GM18508 (cell line): ENCODE data around the gene RDH5.

Experiments used
- ATAC-seq: cut with Tn5 transposase; IDR thresholded peaks from one replicate; pipeline ENCODE4 v1.9.1; 2021; ENCODE audit warnings: moderate number of reproducible peaks; ENCODE audit not compliant: insufficient read depth, unreplicated experiment

The RDH5 gene, protein sequence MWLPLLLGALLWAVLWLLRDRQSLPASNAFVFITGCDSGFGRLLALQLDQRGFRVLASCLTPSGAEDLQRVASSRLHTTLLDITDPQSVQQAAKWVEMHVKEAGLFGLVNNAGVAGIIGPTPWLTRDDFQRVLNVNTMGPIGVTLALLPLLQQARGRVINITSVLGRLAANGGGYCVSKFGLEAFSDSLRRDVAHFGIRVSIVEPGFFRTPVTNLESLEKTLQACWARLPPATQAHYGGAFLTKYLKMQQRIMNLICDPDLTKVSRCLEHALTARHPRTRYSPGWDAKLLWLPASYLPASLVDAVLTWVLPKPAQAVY

DNA sequence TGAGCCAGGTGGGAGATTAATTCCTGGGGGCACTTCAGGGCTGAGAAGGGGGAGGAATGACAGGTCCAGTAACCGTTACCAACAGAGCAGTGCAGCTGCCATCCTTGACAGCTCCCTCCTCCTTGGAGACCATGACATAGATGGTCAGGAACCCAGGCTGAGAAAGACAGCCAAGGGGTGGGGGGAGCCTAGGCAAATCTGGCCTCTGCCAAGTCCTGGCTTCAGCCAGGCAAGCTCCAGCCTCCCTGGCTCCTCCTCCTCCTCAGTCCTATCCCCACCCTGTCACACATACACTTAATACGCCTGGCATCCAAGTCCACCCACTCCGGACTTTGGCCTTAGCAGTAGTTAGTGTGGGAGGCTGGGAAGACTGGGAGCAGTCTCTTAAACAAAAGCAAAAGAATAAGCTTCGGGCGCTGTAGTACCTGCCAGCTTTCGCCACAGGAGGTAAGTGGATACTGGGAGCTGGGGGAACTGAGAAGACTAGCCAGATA lies at the start of gene RDH5:
Gene RDH5, plus strand, starts transcription at position 323 of the 494 bp plus-strand sequence. CDS start 792 bp downstream, outside the sequence.
- ATAC-seq = no peak

GRCh38 chr12:55671746-55672145 lies 48.4 kb upstream of the RDH5 start:
- no peak for ATAC-seq

DNA sequence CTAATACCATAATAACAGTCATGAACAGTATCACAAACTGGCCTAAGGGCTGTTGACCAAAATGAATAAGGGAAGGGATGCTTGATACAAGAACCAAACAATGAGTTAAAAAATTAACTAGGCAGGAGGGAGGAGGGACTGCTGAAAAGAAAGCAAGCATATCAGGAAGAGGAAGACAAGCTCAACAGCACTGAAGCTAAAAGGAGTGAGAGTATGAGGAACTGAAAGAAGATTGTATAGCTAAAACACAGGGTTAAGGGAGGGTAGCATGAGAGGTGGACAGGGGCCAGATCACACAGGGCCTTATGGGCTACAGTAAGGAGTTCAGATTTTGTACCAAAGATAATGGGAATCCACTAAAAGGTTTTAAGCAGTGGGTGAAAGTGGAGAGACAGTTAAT lies 46.6 kb upstream of the RDH5 start:
- peak; percentile 99 for ATAC-seq

GRCh38 chr12:55675666-55676065 lies 44.5 kb upstream of the RDH5 start:
- no peak for ATAC-seq

DNA sequence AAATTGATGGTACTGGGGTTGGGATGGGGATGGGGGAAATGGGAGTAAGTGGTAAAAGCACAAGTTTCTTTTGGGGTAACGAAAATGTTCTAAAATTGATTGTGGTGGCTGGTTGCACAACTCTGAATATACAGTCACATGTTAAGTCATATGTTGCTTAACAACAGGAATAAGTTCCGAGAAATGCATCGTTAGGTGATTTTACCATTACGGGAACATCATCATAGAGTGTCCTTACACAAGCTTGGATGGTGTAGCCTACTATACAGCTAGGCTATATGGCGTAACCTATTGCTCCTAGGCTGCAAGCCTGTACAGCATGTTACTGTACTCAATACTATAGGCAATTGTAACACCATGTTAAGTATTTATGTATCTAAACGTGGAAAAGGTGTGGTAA lies 43.5 kb upstream of the RDH5 start:
- ATAC-seq = no peak

GRCh38 chr12:55679691-55680090 lies 40.5 kb upstream of the RDH5 start:
- no peak for ATAC-seq

- ATAC-seq = no peak
Observed at GRCh38 chr12:55681142-55682077, 38.8 kb upstream of the RDH5 start.

- ATAC-seq = no peak
Observed at GRCh38 chr12:55682087-55682796, 38.0 kb upstream of the RDH5 start.

GRCh38 chr12:55683676-55684075 lies 36.5 kb upstream of the RDH5 start:
- ATAC-seq = no peak

DNA sequence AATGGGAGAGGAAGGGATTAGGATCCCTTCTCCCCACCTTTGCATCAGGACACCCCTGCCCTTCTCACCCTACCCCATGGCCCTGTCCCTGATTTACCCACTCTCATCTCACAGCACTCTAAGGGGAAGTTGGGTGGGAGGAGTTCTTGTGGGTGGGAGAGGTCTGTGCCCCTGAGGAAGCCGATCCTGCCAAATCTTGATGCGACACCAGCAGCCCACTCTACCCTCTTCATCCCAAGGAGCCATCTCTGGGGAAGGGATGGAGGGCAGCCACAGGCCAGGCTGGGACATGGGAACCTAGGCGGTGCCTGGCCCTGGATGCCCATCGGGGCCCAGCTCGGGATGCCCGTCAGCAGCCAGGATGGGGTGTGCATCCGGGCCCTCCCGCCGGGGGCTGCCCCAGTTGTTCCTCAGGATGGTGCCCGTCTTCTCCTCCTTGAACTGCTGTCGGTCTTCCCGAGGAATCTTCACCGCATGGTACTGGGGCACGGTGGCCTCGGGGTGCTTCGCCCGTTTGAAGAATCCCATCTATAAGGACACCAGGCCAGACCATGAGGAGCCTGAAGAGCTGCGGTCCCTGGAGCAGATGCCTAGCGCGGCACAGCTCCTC lies 35.3 kb upstream of the RDH5 start:
- ATAC-seq = no peak

GRCh38 chr12:55685671-55686070 lies 34.5 kb upstream of the RDH5 start:
- no peak for ATAC-seq

DNA sequence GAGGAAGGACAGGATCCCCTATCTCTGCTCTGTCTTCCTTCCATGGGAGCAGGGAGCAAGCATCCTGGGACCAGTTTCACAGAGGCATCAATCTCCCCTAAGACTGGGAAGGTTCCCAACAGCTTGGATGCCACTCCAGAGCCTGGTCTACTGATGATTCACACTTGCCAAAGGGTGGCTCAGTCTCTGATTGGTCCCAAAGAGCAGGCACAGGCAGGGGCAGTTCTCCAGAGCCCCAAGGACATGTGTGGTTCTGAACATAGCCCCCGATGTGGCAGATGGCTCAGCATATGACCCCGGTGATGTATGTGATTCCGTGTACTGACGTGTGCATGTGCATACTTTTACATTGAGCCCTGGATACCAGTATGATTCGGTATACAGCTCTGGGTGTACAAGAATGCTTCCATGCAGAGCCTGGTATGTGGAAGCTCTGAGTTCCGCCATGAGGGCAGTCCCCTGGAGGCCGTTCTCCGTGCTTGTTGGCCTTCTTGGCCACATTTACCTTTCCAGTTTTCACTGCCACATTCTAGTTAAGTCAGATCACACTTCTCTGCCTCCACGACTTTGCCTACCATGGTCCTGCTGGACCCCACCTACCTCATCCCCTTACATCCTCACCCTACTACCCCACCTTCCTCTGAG lies 33.7 kb upstream of the RDH5 start:
- no peak for ATAC-seq

- no peak for ATAC-seq
Observed at GRCh38 chr12:55687746-55688145, 32.4 kb upstream of the RDH5 start.

DNA sequence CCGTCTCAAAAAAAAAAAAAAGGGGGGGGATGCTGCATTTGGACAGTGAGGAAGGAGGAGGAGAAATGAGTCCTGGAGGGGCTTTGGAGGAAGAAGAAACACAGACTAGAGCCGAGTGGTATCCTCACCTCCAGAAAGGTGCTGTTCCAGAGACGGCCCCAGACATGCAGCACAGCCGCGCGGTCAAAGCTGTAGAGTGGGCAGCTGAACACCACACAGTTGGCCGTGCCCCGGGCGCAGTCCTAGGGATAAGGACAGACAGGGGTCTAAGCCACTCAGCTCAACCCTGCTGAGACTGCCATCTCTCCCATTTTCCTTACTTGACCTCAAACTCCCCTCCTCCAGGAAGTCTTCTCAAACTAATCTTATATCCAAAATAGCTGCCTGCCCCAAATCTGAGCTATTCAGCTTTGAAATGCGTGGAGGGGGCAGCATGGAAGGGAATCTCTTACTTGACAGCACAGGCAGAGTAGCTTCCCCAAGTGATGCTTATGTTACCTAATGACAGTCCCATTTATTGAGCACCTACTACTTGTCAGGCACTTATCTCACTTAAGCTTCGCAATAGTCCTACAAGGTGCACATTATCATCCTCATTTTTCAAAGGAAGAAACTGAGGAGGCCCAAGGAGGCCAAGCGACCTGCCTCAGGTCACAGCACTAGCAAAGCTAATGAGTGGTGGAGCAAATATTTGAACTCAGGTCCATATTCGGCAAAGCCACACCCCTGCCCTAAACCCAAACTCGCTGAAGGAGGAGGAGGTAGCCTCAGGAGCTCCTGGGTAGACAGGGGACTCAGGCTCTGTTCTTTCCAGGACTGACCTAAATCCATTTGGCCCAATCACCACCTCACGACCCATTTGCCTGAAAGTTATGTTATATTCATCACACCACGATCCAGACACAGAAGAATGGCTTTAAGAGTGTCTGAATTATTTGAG lies 31.2 kb upstream of the RDH5 start:
- no peak for ATAC-seq

- no peak for ATAC-seq
Observed at GRCh38 chr12:55692631-55693322, 27.4 kb upstream of the RDH5 start.

DNA sequence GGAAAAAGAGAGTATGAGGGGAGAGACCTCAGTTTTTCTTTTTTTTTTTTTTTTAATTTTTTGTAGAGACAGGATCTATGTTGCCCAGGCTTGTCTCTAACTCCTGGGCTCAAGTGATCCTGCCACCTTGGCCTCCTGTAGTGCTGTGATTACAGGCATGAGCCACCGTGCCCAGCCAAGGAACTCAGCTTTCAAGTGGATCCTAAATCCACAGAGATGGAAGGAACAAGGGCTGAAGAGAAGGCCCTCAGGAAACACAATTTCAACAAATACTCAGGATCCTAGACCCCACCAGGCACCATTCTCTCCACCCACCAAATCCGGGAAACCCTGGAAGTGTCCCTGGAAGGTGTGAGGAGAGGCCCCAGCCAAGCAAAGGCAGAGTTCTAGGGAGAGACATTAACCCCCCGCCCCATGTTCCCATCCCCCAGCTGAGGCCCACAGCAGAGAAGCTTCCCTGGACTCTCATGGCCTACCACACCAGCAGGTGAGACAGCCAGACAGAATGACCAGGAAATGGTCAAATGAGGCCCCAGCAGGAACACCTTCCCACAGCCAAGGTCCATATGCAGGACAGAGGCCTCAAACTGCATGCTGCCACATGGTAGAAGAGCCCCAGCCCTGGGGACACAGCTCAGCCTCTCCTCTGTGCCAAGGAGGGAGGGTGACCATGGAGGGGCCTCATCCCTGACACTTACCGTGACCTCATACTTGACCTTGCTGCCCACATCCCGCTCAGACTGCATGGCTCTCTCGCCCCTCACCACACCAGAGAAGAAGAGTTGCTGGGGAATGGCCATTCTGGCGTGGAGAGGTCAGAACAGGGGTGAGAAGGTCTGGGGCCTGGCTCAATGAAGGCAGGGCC lies 26.6 kb upstream of the RDH5 start:
- no peak for ATAC-seq

DNA sequence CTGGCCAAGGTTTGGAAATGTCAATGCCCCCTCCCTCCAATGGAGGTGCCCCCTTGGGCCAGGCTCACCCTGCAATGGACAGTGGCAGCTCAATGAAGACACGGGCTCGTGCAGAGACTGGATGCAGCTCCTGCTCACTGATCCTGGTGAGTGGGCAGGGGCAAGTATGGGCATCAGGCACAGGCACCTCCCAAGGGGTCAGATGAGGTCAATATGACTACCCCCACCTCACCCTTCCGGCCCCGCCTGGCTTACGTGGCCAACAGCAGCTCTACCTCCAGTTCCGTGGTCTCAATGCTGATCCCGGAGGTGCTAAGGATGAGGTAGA lies 26.0 kb upstream of the RDH5 start:
- no peak for ATAC-seq
